LNCAP (cell line): Measurements from ENCODE around the gene MCF2L2.

Experiments
- CTCF ChIP-seq: fragments of 450-650 bp; IDR thresholded peaks from 2 replicates; pipeline ENCODE4 v1.5.1; 2017; ENCODE audit warnings: mild to moderate bottlenecking

MCF2L2 gene

GRCh38 chr3:183249006-183249718 lies 179.3 kb downstream of the MCF2L2 start:
- no peak for TF ChIP-seq CTCF

GRCh38 chr3:183247011-183247589 lies 181.3 kb downstream of the MCF2L2 start:
- no peak for TF ChIP-seq CTCF

- TF ChIP-seq CTCF = no peak
Observed at GRCh38 chr3:183244981-183245476, 183.4 kb downstream of the MCF2L2 start.

GRCh38 chr3:183244219-183244618 lies 184.2 kb downstream of the MCF2L2 start:
- no peak for TF ChIP-seq CTCF

- TF ChIP-seq CTCF = no peak
Observed at GRCh38 chr3:183242431-183242830, 186.0 kb downstream of the MCF2L2 start.

GRCh38 chr3:183239046-183239445 lies 189.4 kb downstream of the MCF2L2 start:
- no peak for TF ChIP-seq CTCF

- TF ChIP-seq CTCF = no peak
Observed at GRCh38 chr3:183233966-183234365, 194.5 kb downstream of the MCF2L2 start.
